Hippocampal formation (tissue), 2 donors: ENCODE measurements around the gene KAZN.

ENCODE experiments used
- DNase-seq, 2 donors: peaks; one replicate each; lab custom pipeline; 2025; lab: John Stamatoyannopoulos, UW

The KAZN gene

GRCh38 chr1:14677292-14677971 lies 78.9 kb downstream of the KAZN start:
- no peak for DNase-seq

GRCh38 chr1:14678011-14678638 lies 79.6 kb downstream of the KAZN start:
- DNase-seq, result no peak

DNA sequence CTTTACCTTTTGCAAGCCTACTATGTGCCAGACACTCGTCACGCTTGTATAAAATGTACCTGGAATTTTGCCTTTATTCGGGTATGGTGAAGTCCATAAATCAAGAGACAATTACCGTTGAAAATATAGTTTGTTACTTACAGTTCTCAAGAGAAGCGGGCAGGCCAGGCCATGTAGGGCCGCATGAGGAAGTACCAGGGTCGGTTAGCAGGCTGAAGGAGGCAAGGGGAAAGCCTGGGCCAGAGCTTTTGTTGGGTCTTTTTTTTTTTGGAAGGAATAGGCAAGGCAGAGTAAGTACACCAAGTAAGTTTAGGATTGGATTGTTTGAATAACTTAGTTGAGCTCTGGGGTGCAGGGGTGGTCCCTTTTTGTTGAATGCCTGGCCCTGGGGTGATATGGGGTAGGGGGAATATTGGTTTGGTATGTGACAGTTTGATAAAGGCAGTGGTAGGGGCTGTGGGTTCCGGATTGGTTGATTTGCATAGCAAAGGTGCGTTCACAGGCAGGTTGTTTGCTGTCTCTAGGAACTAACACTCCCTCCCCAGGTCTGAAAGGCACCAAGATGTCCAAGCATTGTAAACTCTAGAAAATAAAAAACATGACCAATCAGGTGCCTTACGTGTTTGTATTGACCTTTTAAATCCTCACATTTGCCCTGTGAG lies 80.7 kb downstream of the KAZN start:
- DNase-seq, result no peak

DNA sequence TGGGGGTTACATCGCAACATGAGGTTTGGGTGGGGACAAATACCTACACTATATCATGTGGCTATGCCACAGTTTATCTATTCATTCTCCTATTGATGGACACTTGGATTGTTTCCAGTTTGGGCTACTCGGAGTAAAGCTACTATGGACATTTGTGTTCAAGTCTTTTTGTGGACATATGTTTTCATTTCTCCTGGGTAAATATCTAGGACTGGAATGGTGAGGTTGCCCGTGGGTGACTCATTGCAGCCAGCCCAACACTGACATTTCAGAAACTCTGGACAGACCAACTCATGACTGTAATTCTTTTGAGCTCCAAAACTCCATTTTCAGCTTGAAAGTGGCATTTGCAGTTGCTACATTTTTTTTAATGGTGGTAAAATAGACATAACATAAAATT lies 82.7 kb downstream of the KAZN start:
- no peak for DNase-seq

- DNase-seq, result no peak
These were observed 84.6 kb downstream of the KAZN start for GRCh38 chr1:14682941-14683621.

DNA sequence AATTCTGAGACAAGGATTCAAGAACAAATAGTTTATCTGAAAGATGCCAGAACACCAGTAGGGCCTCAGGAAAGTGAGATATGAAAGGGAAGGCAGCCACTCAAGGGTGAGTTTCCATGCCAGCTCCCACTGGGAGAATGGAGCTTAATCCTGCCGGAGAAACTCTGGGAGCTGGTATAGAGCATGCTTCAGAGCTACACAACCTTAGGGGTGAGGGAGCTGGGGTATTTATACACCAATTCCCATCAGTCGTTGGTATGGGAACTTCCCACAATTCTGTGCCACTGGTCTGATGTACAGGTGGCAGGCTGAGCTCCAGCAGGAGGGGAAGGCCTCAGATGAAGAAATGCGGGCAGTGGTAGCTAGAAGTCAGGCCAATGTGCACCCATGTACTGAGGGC lies 86.6 kb downstream of the KAZN start:
- no peak for DNase-seq

- DNase-seq, result no peak
These were observed 88.2 kb downstream of the KAZN start for GRCh38 chr1:14686701-14687100.

DNA sequence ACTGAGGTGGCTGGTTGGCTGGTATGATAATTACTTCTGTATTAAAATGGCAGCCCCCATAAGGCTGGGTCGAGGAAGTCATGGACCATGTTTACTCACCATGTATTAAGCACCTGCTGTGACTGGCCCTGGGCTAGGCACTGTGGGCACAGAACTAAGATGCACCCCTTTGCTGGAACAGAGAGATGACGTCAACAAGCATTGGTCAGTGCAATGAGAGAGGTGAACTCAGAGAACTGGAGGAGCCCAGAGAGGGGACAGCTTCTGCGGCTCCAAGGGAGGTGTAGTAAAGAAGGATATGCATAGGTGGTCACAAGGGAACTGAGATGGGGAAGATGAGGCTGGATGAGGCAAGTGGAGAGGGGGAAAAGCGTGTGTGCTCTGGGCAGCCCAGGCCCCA lies 88.7 kb downstream of the KAZN start:
- no peak for DNase-seq

- no peak for DNase-seq
These were observed 91.6 kb downstream of the KAZN start for GRCh38 chr1:14689996-14690615.

GRCh38 chr1:14693949-14694348 lies 95.5 kb downstream of the KAZN start:
- no peak for DNase-seq

- no peak for DNase-seq
These were observed 96.1 kb downstream of the KAZN start for GRCh38 chr1:14694589-14694988.

DNA sequence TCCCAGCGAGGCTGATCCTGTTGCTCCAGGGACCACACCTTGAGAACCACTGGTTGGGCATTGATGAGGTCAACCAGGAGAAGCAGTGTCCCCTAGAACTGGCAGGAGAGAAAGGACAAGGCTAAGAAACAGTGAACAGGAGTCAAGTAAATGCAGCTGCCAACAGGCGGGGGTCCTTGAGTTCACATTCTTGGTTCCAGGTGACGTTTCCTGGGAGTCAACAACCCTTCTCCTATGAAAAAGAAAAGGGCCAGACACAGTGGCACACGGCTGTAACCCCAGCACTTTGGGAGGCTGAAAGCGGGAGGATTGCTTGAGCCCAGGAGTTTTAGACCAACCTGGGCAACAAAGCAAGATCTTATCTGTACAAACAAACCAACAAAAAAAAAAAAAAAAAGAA lies 98.3 kb downstream of the KAZN start:
- no peak for DNase-seq

- DNase-seq, result no peak
These were observed 98.9 kb downstream of the KAZN start for GRCh38 chr1:14697353-14697752.

- no peak for DNase-seq
These were observed 99.8 kb downstream of the KAZN start for GRCh38 chr1:14698314-14698713.

GRCh38 chr1:14699620-14700019 lies 101.1 kb downstream of the KAZN start:
- DNase-seq, result no peak

DNA sequence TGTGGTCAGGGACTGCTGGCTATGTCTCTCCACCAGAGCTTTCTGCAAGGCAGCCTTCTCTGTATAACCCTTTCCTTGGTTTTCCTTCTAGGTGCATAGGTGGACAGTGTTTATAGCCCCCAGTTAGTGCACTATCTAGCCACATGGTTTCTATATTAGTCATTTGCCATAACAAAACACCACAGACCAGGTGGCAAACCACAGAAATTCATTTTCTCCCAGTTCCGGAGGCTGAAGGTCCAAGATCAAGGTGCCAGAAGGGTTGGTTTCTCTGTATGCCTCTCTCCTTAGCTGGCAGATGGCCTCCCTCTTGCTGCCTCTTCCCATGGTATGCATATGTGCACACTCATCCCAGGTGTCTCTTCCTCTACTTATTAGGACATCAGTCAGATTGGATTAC lies 106.4 kb downstream of the KAZN start:
- no peak for DNase-seq

DNA sequence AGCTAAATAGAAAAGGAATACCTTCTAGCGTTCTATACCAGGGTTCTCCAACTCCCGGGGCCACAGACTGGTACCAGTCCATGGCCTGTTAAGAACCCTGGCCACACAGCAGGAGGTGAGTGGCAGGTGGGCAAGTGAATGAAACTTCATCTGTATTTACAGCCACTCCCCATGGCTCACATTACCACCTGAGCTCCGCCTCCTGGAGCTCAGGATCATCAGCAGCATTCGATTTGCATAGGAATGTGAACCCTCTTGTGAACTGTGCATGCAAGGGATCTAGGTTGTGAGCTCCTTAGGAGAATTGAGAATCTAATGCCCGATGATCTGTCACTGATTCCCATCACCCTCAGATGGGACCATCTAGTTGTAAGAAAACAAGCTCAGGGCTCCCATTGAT lies 107.3 kb downstream of the KAZN start:
- no peak for DNase-seq

DNA sequence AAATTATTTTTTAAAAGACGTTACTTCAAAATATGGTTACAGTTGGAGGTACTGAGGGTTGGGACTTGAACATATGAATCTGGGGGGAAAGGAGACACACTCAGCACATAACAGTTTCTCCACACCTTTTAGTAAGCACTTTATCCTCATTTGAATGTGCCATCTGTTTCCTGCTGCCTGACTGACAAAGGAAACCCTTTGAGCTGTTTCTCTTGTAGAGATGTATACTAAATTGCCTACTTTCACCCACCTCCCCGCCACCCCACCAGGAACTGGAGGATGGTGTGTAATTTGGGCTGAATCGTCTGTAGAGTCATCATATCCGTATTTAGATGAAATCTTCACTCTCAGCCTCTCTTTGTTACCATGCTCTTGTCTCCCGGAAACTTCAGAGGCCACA lies 108.1 kb downstream of the KAZN start:
- no peak for DNase-seq

DNA sequence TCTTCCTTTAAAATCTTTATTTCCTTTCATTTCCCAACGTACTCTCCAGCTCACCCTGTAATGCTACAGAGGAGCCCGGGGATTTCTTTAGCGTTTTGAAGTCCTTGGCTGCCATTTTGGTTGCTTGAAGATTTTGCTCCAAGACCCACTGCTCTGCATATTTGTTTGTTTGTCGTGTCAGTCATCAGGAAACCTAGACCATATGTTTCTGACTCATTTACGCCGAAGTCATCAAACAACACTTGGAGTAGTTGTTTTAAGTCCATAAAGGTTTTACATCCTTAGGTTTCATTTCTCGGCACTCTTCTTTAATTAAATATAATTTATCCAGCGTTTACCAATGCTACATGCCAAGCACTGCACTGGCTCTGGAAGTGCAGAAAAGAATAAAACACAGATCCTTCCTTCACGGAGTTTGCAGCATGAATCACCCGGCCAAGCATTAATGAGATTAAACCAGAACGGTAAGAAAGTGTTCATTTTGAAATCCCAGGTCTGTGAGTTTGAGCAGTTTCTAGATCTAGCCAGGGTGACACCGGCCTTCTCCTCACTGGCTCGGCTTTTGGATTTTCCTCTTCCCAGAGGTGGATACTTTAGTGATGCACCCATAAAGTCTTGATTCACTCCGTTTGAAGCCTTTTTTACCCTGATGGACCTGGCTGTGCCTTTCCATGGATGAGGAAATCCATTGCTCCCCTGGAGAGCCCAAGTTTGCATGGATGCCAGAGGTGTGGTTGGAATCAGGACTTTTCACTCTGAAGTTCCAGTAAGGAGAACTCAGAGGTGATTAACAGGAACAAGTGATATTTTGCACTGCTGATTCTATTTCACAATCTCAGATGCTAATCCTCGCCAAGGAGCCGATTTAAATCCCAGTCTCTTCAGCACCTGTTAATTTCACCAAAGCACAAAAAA lies 109.3 kb downstream of the KAZN start:
- no peak for DNase-seq

GRCh38 chr1:14710331-14710730 lies 111.8 kb downstream of the KAZN start:
- no peak for DNase-seq

DNA sequence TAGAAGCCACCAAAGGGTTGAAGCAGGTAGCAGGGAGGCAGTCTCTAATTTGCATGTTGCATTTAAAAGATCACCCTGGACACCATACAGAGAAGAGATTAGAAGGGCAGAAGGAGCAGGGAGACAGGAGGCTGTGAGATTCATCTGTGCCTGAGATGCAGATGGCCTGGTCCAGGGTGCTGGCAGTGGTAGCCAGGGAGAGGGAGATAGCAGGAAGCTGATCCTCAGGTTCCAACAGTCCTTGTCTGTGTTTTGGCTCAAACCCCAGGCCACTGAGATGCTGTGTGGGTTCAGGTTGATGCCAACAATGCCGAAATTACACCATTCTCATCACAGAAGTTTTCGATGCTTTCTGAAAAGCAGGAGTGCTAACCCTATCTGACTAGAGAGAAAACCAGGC lies 113.7 kb downstream of the KAZN start:
- no peak for DNase-seq
